K562 (cell line): ENCODE measurements around the gene NCOA6. TPM values are rescaled to one million over a fixed set of nuclear protein-coding genes. Genes with fewer than 3 reads are reported as not detected.

Experiments used
- ATAC-seq: fragments of 200-7000 bp; cut with Tn5 transposase; 3 replicates; pipeline ENCODE4 v1.9.1; 2020; ENCODE audit warnings: moderate library complexity
- BruUV-seq: library from RNA; stranded (reverse); fragments of 400-500 nt; replicated peaks from 2 replicates; lab custom pipeline; 2021; lab: Mats Ljungman, UMichigan
- CTCF ChIA-PET: fragments of 300-600 bp; formaldehyde crosslinking; extraction: SDS; loops from one replicate; lab custom pipeline; 2021; ENCODE audit warnings: low intra/inter-chr PET ratio; lab: Yijun Ruan, JAX
- POLR2A ChIA-PET: fragments of 300-600, 350-650 bp; sonication (Branson Sonifier 250); formaldehyde crosslinking; extraction: SDS; loops from one replicate; lab custom pipeline; 2021; ENCODE audit warnings: antibody characterized with exemption, inconsistent platforms; lab: Yijun Ruan, JAX
- DNase-seq, 4 experiments: peaks; one replicate each; pipeline versions ENCODE4 v3.0.0 to v3.0.0-alpha.2; 2011 to 2018; ENCODE audit warnings: low spot score in 3 of 4, mixed read lengths in 3 of 4; ENCODE audit errors: extremely low read depth in 1 of 4
- FAIRE-seq: peaks from 2 replicates; lab custom pipeline; 2011; peaks lifted over from hg19 to GRCh38; lab: Jason Lieb, UNC
- H2AFZ ChIP-seq: 2 replicates; pipeline ENCODE4 v1.6.0; 2011; ENCODE audit warnings: low read depth, low read length, control low read depth, inconsistent platforms
- H3K27ac ChIP-seq: fragments of 200-600 bp; 3 replicates; pipeline ENCODE4 v1.8.0; 2011; ENCODE audit warnings: low read depth, mild to moderate bottlenecking, control low read depth, inconsistent platforms, low read length, moderate library complexity, mixed read lengths; ENCODE audit errors: extremely low read depth
- H3K27me3 ChIP-seq, 2 experiments: fragments of 300-600 bp in 1 of 2; 2 replicates in 1 of 2; 3 replicates in 1 of 2; pipeline versions ENCODE4 v1.6.0 to v1.8.0; 2011; ENCODE audit warnings: inconsistent platforms in 2 of 2, low read length in 2 of 2, mild to moderate bottlenecking in 1 of 2, mixed read lengths in 1 of 2, moderate library complexity in 1 of 2; ENCODE audit not compliant: control insufficient read depth in 2 of 2, insufficient read depth in 2 of 2
- H3K36me3 ChIP-seq: fragments of 300-600 bp; 3 replicates; pipeline ENCODE4 v1.8.0; 2011; ENCODE audit warnings: mild to moderate bottlenecking, low read length, inconsistent platforms; ENCODE audit not compliant: control insufficient read depth, insufficient read depth
- H3K4me1 ChIP-seq, 2 experiments: fragments of 200-600 bp in 1 of 2; replicated peaks in 1 of 2; 2 replicates in 1 of 2; 3 replicates in 1 of 2; pipeline versions ENCODE4 v1.5.1 to v1.8.0; 2011; ENCODE audit warnings: inconsistent platforms in 2 of 2, low read length in 2 of 2, mild to moderate bottlenecking in 1 of 2, mixed read lengths in 1 of 2, moderate library complexity in 1 of 2; ENCODE audit not compliant: control insufficient read depth in 2 of 2, insufficient read depth in 2 of 2
- H3K4me2 ChIP-seq: 2 replicates; pipeline ENCODE4 v1.6.1; 2011; ENCODE audit warnings: low read length, control low read depth, inconsistent platforms, mixed read lengths; ENCODE audit not compliant: insufficient read depth
- H3K4me3 ChIP-seq: fragments of 200-600 bp; sonication (generic), shearing (Covaris generic); 2 replicates; pipeline ENCODE4 v1.5.1; 2016; ENCODE audit warnings: control low read depth, inconsistent platforms
- H3K79me2 ChIP-seq: fragments of 200-600 bp; 3 replicates; pipeline ENCODE4 v1.8.0; 2011; ENCODE audit warnings: low read length, inconsistent platforms; ENCODE audit not compliant: control insufficient read depth, insufficient read depth
- H3K9ac ChIP-seq, 2 experiments: 2 replicates each; pipeline versions ENCODE4 v1.6.0 to v1.6.1; 2011; ENCODE audit warnings: low read depth in 2 of 2, low read length in 2 of 2, control low read depth in 1 of 2, inconsistent platforms in 1 of 2, mild to moderate bottlenecking in 1 of 2, mixed read lengths in 1 of 2; ENCODE audit not compliant: insufficient read depth in 1 of 2
- H3K9me1 ChIP-seq: one replicate; pipeline ENCODE4 v1.6.0; 2011; ENCODE audit warnings: inconsistent platforms, mild to moderate bottlenecking, low read length, moderate library complexity; ENCODE audit not compliant: control insufficient read depth, insufficient read depth
- H3K9me3 ChIP-seq: replicated peaks from 2 replicates; pipeline ENCODE4 v1.5.1; 2011; ENCODE audit warnings: low read depth, low read length, inconsistent platforms; ENCODE audit not compliant: control insufficient read depth, insufficient read depth
- H4K20me1 ChIP-seq: replicated peaks from 2 replicates; pipeline ENCODE4 v1.6.1; 2011; ENCODE audit warnings: low read length, inconsistent platforms, mixed read lengths; ENCODE audit not compliant: control insufficient read depth, insufficient read depth
- E2F5 ChIP-seq: sonication (generic); formaldehyde crosslinking; IDR thresholded peaks from 2 replicates; pipeline ENCODE4 v1.8.0; 2022; ENCODE audit warnings: mild to moderate bottlenecking, missing genetic modification reagents
- EZH2 ChIP-seq: IDR thresholded peaks from 2 replicates; pipeline ENCODE4 v1.6.1; 2012; ENCODE audit warnings: low read depth, mild to moderate bottlenecking, inconsistent platforms, low read length, borderline replicate concordance
- KLF13 ChIP-seq: fragments of 450-650 bp; IDR thresholded peaks from 2 replicates; pipeline ENCODE4 v1.6.1; 2016; ENCODE audit warnings: missing genetic modification characterization, low read depth, mild to moderate bottlenecking, missing compliant biosample characterization, moderate library complexity, borderline replicate concordance
- MCM3 ChIP-seq: fragments of 450-650 bp; IDR thresholded peaks from 2 replicates; pipeline ENCODE4 v1.6.1; 2016
- POLR2H ChIP-seq: IDR thresholded peaks from 2 replicates; pipeline ENCODE4 v1.6.1; 2016; ENCODE audit warnings: missing genetic modification characterization, low read depth, mild to moderate bottlenecking, control low read depth, missing compliant biosample characterization, moderate library complexity
- PREB ChIP-seq: sonication (generic); formaldehyde crosslinking; IDR thresholded peaks from 2 replicates; pipeline ENCODE4 v1.8.1; 2023; ENCODE audit warnings: mild to moderate bottlenecking, missing genetic modification reagents
- RBFOX2 ChIP-seq: fragments of 200-400 bp; formaldehyde crosslinking; IDR thresholded peaks from 2 replicates; pipeline ENCODE4 v1.6.1; 2017; ENCODE audit warnings: low read depth, mild to moderate bottlenecking, low read length, moderate library complexity
- RBM22 ChIP-seq: fragments of 200-400 bp; formaldehyde crosslinking; IDR thresholded peaks from 2 replicates; pipeline ENCODE4 v1.6.1; 2018; ENCODE audit warnings: low read length, low read depth; ENCODE audit not compliant: poor library complexity, severe bottlenecking
- RFX5 ChIP-seq: IDR thresholded peaks from 2 replicates; pipeline ENCODE4 v1.6.1; 2011; ENCODE audit warnings: low read depth, mild to moderate bottlenecking, improper control_type of control experiment, low read length
- ZNF146 ChIP-seq: IDR thresholded peaks from one replicate; pipeline ENCODE4 v1.6.1; 2018; ENCODE audit warnings: missing compliant biosample characterization; ENCODE audit not compliant: unreplicated experiment
- ZNF175 ChIP-seq: fragments of 200-800 bp; sonication (Bioruptor generic); IDR thresholded peaks from 2 replicates; pipeline ENCODE4 v1.6.1; 2016; ENCODE audit warnings: low read depth, mild to moderate bottlenecking, missing genetic modification characterization, missing compliant biosample characterization
- ZNF354B ChIP-seq: fragments of 250-450 bp; sonication (Bioruptor Pico); IDR thresholded peaks from 2 replicates; pipeline ENCODE4 v1.4.0; 2020
- ZNF609 ChIP-seq: sonication (generic); formaldehyde crosslinking; IDR thresholded peaks from 2 replicates; pipeline ENCODE4 v1.8.1; 2023; ENCODE audit warnings: missing genetic modification reagents, mild to moderate bottlenecking, borderline replicate concordance
- ZZZ3 ChIP-seq: fragments of 450-650 bp; IDR thresholded peaks from 2 replicates; pipeline ENCODE4 v1.6.1; 2016; ENCODE audit warnings: antibody characterized with exemption, mild to moderate bottlenecking, moderate library complexity
- WGBS: fragments of 100-300 bp; shearing (Covaris generic); methylation state at CpG from one replicate; pipeline ENCODE4 v1.1.6; 2016; ENCODE audit warnings: low coverage, mixed read lengths; ENCODE audit not compliant: insufficient coverage; ENCODE audit errors: missing lambda C conversion rate; 5-methylcytosine and 5-hydroxymethylcytosine counted together
- in situ Hi-C: fragments of 300-500 bp; cut with MboI; formaldehyde crosslinking; loops from 4 replicates; pipeline ENCODE4 v1.15.0; 2018; ENCODE audit warnings: inconsistent platforms, mixed read lengths
- intact Hi-C: fragments of 100-400 bp; cut with micrococcal nuclease; formaldehyde crosslinking; loops from 2 replicates; pipeline ENCODE4 v1.14.2; 2022
- polyA plus RNA-seq, 8 experiments: library from polyadenylated mRNA; depleted of rRNA in 4 of 8; stranded (reverse) in 5 of 8; unstranded in 3 of 8; fragments of >200 nt; fragmentation: Nextera tagmentation in 2 of 8; fragmentation: Illumina TruSeq in 1 of 8; extraction: Ambion mirVana in 2 of 8; extraction: Trizol in 1 of 8; gene quantifications; 2 replicates each; pipeline versions ENCODE4 v1.2.1 to v1.2.3, GENCODE V29; 2011 to 2014; ENCODE audit warnings: inconsistent platforms in 1 of 8, missing spikeins in 1 of 8
- total RNA-seq, 7 experiments: library from RNA; depleted of rRNA in 6 of 7; stranded (reverse); fragments of >200 nt in 6 of 7; fragmentation: Illumina TruSeq in 2 of 7; extraction: Trizol in 2 of 7; gene quantifications; 2 replicates each; pipeline versions ENCODE4 v1.2.1 to v1.2.3, GENCODE V29; 2011 to 2021; ENCODE audit warnings: low replicate concordance in 1 of 7

NCOA6 gene
- total and polyA plus RNA-seq, 9 of the 15 experiments (the other 6 are each of a cell fraction or from before 2014, with no cell fraction given): 6.1 to 25.0 (median 9.5) TPM

GRCh38 chr20:34864216-34864615, 38.8 kb upstream of the NCOA6 start (continued):
- no peak for TF ChIP-seq E2F5 (CRISPR knock-in tag)
- TF ChIP-seq RBM22: no peak
- no peak for TF ChIP-seq ZNF146 (CRISPR knock-in tag)
- no peak for TF ChIP-seq KLF13 (tag)
- TF ChIP-seq RFX5: no peak
- no peak for TF ChIP-seq PREB
- TF ChIP-seq EZH2: no peak
- TF ChIP-seq ZNF175: no peak
- no peak for TF ChIP-seq ZNF354B (CRISPR knock-in tag)

GRCh38 chr20:34863421-34863965, 38.0 kb upstream of the NCOA6 start:
- WGBS: 92% methylated on average over 19 of the region's 32 CpGs
- CTCF ChIA-PET: no interaction called here

More at GRCh38 chr20:34863421-34863965, 38.0 kb upstream of the NCOA6 start:
- no TSS peak for BruUV-seq
- H3K79me2 ChIP-seq: no peaks in the 10 kb centered on the region
- H3K9ac ChIP-seq: peak overlapping the region in 1 of 2 experiments; percentile 40; a peak in 1 of 4 replicates
- FAIRE-seq: no peak
- H3K36me3 ChIP-seq: peaks cover 20% of the 10 kb centered on the region; the same call in 2 of the 3 replicates
- H3K4me1 ChIP-seq: peaks cover 0 to 10% of the 10 kb centered on the region in 2 experiments; a peak in 1 of 5 replicates
- ATAC-seq: no peak
- POLR2A ChIA-PET: no interaction called here
- no peak overlapping the region for H3K4me2 ChIP-seq
- H3K27me3 ChIP-seq: no peaks in the 10 kb centered on the region
- no peaks in the 10 kb centered on the region for H3K9me3 ChIP-seq
- H3K9me1 ChIP-seq: no peaks in the 10 kb centered on the region
- in situ Hi-C loops (no loop called here), intact Hi-C loops (no loop called here)
- H2AFZ ChIP-seq: no peak overlapping the region
- peak in 1 of 4 experiments; percentile 9 for DNase-seq
- H3K27ac ChIP-seq: no peak overlapping the region
- no peak overlapping the region for H3K4me3 ChIP-seq
- H4K20me1 ChIP-seq: 0 out of 2 replicates have a peak, but pooled peaks cover 3% of the 10 kb centered on the region
- TF ChIP-seq ZZZ3: no peak
- 0 out of 2 replicates have a peak, but pooled peaks have one; percentile 30 for TF ChIP-seq RBFOX2
- TF ChIP-seq ZNF609 (CRISPR knock-in tag): no peak
- no peak for TF ChIP-seq POLR2H
- TF ChIP-seq MCM3: no peak
